ENCODE results near the gene LEMD2.
"Not testable (repeated sequence)": the region's sequence is repeated elsewhere in the genome, so short reads cannot be mapped to it uniquely, and the experiment has no call there.

Gene LEMD2

GRCh38 chr6:33788694-33789549 is at the start of gene LEMD2:
Gene LEMD2, minus strand, starts transcription at chr6:33789130. Its CDS starts 14 bp downstream, at chr6:33789116.
- peak; percentile 77 for DNase-seq (ENCODE audit: low spot score)

- no peak for DNase-seq (ENCODE audit: low spot score)
Observed at GRCh38 chr6:33837971-33838665, 49.2 kb upstream of the LEMD2 start.

DNA sequence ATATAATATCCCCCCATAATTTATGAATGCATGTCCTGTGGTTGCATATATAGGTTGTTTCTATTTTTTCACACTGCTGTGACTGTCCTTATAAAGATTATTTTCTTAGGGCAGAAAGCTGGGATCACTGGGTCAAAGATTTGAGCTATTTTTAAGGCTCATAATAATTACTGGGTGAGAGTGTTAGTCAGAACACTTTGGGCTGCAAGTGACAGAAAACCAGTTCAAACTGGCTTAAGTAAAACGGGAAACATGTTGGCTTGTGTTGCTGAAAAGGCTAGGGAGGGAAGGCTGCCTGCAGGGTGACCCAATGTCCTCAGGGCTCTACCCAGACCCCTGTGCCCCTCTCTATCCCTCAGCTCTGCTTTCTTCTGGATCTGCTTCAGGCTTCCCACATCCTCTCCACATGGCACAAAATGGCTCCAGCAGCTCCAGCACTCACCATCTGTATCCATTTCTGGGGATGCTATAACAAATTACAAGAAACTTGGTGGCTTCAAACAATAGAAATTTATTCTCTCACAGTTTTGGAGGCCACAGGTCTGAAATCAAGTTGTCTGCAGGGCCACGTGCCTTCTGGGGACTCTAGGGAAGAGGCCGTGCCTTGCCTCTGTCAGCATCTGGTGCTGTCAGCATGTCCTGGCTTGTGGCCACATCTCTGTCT is 48.0 kb upstream of the LEMD2 start:
- DNase-seq (ENCODE audit: low spot score): no peak

DNA sequence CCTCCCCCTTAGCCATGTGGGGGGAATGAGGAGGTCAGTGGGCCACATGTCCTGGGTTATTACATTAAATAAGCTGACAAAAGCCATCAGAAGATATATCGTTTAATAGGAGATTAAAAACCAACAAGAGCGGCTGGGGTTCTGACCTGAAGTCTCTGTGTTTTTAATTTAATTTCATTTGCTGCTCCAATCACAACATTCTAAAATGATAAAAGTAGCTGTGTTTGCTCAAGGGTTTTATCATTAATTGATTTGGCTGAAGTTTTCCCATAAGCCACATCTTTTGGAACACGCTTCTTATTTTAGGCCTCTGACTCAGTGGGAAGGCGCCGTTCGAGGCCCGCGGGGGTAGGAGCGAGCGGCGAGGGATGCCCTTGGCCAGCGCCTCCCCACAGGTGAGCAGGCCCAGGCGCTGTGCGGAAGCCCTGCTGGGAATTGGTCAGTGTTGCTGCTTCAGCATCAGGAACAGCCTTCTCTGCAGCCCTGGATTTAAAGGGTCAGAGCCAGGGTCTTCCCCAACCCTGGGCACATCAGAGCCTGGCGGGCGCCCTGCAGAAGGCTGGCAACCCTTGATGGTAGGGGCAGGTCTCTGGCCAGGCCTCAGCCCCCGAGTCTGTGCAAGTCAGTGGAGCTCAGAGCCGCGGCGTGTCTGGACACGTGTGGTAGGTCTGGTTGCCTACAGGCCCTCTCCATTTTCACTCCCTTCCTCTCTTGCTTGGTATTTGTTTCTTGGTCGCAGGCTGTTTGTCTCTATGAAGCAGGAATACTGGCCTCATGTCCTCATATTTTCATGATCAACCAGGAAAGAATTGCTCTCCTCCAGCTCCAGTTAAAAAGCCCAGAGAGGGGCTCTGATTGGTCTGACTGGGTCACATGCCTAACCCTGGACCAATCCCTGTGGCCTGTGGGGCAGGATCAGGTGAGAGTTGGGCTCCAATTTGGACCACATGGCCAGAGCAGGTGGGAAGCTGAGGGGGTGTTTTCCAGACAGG is 45.8 kb upstream of the LEMD2 start:
- no peak for DNase-seq (ENCODE audit: low spot score)

GRCh38 chr6:33833599-33833998 is 44.7 kb upstream of the LEMD2 start:
- DNase-seq (ENCODE audit: low spot score): no peak

- DNase-seq (ENCODE audit: low spot score): not testable (repeated sequence)
Observed at GRCh38 chr6:33832831-33833230, 43.9 kb upstream of the LEMD2 start.

DNA sequence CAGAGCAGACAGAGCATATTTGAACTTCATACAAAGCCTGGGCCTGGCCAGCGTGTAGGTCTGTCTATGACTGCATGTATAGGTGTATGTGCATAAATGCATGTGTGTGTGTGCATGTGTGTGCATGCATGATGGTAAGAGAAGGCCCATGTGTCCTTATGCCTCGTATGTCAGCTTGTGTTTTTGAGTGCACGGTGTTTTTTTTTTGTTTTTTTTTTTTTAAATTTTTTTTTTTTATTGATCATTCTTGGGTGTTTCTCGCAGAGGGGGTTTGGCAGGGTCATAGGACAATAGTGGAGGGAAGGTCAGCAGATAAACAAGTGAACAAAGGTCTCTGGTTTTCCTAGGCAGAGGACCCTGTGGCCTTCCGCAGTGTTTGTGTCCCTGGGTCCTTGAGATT is 42.8 kb upstream of the LEMD2 start:
- not testable (repeated sequence) for DNase-seq (ENCODE audit: low spot score)

DNA sequence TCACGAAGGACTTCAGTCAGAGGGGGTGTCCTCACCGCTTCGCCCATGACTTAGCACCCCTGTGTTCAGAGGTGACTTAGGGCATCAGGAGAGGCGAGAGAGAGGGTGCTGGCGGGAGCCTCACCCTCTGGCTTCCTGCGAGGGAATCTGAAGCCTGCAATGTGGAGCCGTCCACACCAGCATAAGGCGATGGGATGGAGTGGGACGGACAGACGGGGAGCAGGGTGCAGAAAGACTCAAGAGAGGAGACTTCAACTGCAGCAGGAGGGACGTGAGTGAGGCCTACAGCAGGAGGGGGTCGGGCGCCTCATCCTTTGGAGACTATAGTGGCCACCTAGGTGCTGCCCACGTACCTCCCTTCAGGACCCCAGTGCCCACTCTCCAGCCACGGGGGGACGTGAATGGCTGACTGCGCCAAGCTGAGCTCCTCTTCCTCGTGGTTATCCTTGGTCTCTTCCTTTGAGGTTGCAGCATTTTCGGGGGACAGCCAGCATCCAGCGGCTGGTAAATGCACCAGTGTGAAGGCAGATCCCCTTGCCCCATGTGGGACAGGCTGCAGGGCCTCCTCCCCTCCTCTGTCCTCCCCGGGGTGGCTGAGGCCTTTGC is 41.8 kb upstream of the LEMD2 start:
- DNase-seq (ENCODE audit: low spot score): no peak

- DNase-seq (ENCODE audit: low spot score): no peak
Observed at GRCh38 chr6:33828764-33829731, 40.1 kb upstream of the LEMD2 start.

GRCh38 chr6:33828452-33828763 is 39.5 kb upstream of the LEMD2 start:
- DNase-seq (ENCODE audit: low spot score): no peak

DNA sequence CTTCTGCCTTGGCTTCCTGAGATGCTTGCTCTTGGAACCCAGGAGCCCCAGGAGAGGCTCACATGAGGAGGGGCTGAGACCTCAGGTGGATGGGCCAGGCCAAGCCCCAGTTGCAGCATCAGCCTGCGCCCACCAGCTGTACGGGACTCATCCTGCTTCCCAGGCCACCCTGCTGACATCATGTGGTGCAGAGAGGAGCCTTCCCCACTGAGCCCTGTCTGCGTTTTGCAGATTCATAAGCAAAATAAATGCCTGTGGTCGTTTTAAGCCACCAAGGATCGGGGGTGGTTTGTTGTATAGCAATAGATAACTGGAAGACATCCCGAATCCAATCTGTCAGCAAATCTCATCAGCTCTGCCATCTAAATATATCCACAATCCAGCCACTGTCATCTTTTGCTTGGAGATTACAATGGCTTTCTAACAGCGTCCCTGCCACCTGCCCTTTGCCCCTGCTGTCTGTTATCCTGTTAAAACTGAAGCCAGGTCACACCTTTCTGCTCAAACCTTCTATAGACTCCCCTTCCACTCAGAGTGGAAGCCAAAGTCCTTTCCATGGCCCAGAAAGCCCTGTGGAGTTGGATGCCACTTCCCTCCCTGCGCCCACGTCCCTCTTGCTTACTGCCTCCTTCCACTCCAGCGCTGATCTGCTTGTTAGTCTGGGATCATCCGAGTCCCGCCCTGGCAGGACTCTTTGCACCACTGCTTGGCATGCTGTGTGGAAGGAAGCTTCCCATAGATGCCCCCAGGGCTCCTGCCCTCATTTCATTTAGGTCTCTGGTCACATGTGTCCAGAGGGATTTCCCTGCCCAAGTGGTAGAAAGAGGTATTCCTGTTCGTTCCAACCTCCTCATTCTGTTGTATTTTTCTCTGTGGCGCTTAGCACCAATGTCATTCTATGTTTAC is 38.9 kb upstream of the LEMD2 start:
- DNase-seq (ENCODE audit: low spot score): no peak

DNA sequence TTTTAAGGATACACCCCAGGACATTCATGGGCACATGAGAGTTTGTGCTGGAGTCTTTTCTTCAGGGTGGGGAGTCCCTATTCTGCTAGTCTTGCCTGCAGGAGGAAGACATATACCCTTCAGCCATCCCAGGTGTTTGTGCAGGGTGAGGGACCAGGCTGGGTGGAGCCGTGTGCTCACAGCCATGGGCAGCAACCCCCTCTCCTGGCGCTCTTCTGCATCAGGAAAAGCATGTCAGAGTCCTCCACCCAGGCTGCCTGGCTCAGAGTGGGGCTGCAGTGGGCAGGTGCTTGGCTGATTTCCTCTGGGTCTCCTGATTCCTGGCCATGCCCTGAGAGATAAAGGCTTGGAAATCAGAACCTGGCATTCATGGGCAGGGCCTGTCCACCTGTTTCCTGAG is 37.6 kb upstream of the LEMD2 start:
- DNase-seq (ENCODE audit: low spot score): no peak

GRCh38 chr6:33824461-33825154 is 35.7 kb upstream of the LEMD2 start:
- no peak for DNase-seq (ENCODE audit: low spot score)

- DNase-seq (ENCODE audit: low spot score): no peak
Observed at GRCh38 chr6:33823806-33824205, 34.9 kb upstream of the LEMD2 start.

DNA sequence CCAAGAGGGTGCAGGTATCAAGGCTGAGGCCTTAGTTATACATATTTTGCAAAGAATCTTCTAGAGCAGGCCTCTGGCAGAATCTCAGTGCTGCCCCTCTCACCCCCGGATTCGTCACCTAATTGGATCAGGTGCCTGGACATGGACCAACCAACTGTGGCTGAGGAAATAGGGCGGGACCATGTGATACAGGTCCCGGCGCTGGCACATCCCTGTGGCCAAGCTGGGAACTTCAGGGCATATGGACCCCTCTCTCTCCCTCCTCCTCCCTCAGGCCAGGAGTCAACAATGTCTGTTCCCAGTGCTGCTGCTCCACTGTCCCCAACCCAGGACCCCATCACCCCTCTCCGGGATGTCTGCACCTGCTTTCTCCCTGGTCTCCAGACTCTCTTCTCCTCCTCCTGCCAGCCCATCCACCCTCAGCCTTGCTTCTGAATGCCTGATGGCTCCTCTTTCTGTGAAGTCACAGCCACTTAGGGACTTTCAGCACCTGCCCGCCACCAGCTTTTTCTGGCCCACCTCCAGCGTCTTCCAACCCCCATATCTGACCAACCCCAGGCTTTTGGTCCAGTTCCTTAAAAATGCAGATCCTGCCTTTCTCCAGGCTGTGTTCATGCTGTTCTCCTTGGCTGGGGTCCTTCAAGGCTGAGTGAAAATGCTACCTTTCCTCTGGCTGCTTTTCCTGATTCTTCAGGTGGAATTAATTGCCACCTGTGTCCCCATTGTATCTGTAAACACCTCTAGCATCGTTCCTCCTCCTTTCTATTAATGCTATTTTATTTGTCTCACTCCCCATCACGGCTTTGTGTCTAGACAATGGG is 33.9 kb upstream of the LEMD2 start:
- DNase-seq (ENCODE audit: low spot score): peak; percentile 51

- DNase-seq (ENCODE audit: low spot score): no peak
Observed at GRCh38 chr6:33820784-33821520, 32.0 kb upstream of the LEMD2 start.

DNA sequence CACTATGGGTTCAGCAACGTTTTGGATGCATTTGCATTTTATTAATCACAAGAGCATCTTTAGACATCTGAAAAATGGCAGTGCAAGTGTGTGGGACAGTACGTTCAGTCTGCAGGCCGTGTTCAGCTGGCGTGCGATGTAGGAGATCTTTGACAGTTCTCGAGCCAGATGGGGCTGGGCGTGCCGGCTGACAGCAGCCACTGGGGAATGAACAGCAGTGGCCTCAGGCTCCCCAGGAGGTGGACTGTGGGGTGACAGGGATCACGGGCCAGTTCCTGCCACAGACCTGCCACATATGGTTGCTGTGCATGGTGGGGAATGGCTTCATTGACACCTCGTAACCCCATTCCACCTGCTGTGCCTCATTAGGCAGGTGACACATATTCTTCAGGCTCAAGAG is 31.3 kb upstream of the LEMD2 start:
- DNase-seq (ENCODE audit: low spot score): no peak

All from SW480 (cell line).